Activated CD8-positive, alpha-beta T cell treated with anti-CD3 and anti-CD28 coated beads, Interleukin-2, amount 10 ng/mL, durations not matched to agents 7 days and 5 days (primary cell): ENCODE measurements around the gene CRYBG2. TPM values are rescaled to one million over a fixed set of nuclear protein-coding genes. Genes with fewer than 3 reads are reported as not detected.
A peak's percentile ranks its signal among the peaks of the same experiment; 100 is the strongest.

Experiments
- ATAC-seq: fragments of 150-1000 bp; cut with Tn5 transposase; one replicate; pipeline ENCODE4 v1.10.0; 2021; ENCODE audit warnings: moderate library complexity
- CTCF ChIA-PET: fragments of 350-600 bp; sonication (Branson Sonifier 250); formaldehyde crosslinking; loops from one replicate; lab custom pipeline; 2021; ENCODE audit warnings: antibody characterized with exemption; lab: Charles Lee
- POLR2A ChIA-PET: fragments of 350-600 bp; sonication (Branson Sonifier 250); formaldehyde crosslinking; loops from one replicate; lab custom pipeline; 2021; ENCODE audit warnings: antibody characterized with exemption; lab: Charles Lee
- DNase-seq: peaks from one replicate; pipeline ENCODE4 v3.0.0-alpha.2; 2020
- H3K27ac Mint-ChIP-seq: one replicate; pipeline ENCODE4 v1.8.0; 2021; ENCODE audit warnings: mild to moderate bottlenecking, mixed read lengths
- H3K27me3 Mint-ChIP-seq: one replicate; pipeline ENCODE4 v1.8.0; 2021; ENCODE audit warnings: low read depth, mixed read lengths
- H3K36me3 Mint-ChIP-seq: one replicate; pipeline ENCODE4 v1.8.0; 2021; ENCODE audit warnings: low read depth, mixed read lengths
- H3K4me1 Mint-ChIP-seq: one replicate; pipeline ENCODE4 v1.8.0; 2021; ENCODE audit warnings: low read depth, mixed read lengths
- H3K4me3 Mint-ChIP-seq: one replicate; pipeline ENCODE4 v1.8.0; 2021; ENCODE audit warnings: mild to moderate bottlenecking, mixed read lengths
- H3K9me3 Mint-ChIP-seq: one replicate; pipeline ENCODE4 v1.8.0; 2022; ENCODE audit warnings: mixed read lengths; ENCODE audit not compliant: insufficient read depth
- total RNA-seq, 2 experiments: library from RNA; stranded (reverse); gene quantifications; one replicate each; pipeline ENCODE4 v1.2.3, GENCODE V29; 2021

Gene CRYBG2
- total RNA-seq, 2 experiments from 2014 or later = 7.6 to 8.7 TPM

GRCh38 chr1:26285366-26286063 is 68.4 kb downstream of the CRYBG2 start:
- ChIA-PET POLR2A (interaction anchor here (2.3 to 19.5 kb wide), 3 partner anchors 9 to 33 kb away, joined by 14 to 409 read pairs (median 15); partner anchors contain the start of genes CD52 and UBXN11), CTCF (interaction anchor here (0.7 to 8.6 kb wide), 33 partner anchors 9 to 414 kb away, joined by 3 to 591 read pairs (median 7); partner anchors contain the start of genes CD52, CEP85, DHDDS and PAFAH2)
- H3K36me3 Mint-ChIP-seq = peaks cover 53% of the 10 kb centered on the region
- peak overlapping the region; percentile 96 for H3K27ac Mint-ChIP-seq
- ATAC-seq (no peak), DNase-seq (peak; percentile 67)
- H3K9me3 Mint-ChIP-seq = no peaks in the 10 kb centered on the region
- H3K4me1 Mint-ChIP-seq = peaks cover 97% of the 10 kb centered on the region
- no peaks in the 10 kb centered on the region for H3K27me3 Mint-ChIP-seq
- peak overlapping the region; percentile 89 for H3K4me3 Mint-ChIP-seq

- H3K27ac Mint-ChIP-seq = peak overlapping the region; percentile 96
- H3K9me3 Mint-ChIP-seq = no peaks in the 10 kb centered on the region
- peaks cover 89% of the 10 kb centered on the region for H3K4me1 Mint-ChIP-seq
- ATAC-seq (peak; percentile 74), DNase-seq (peak; percentile 97)
- H3K36me3 Mint-ChIP-seq = peaks cover 55% of the 10 kb centered on the region
- CTCF ChIA-PET = interaction anchor here (0.6 to 8.6 kb wide), 37 partner anchors 9 to 414 kb away, joined by 3 to 591 read pairs (median 5); partner anchors contain the start of genes CD52, CEP85, DHDDS and PAFAH2
- POLR2A ChIA-PET = interaction anchor here (0.8 to 19.5 kb wide), 5 partner anchors 8 to 33 kb away, joined by 3 to 409 read pairs (median 14); partner anchors contain the start of genes CD52 and UBXN11
- peak overlapping the region; percentile 89 for H3K4me3 Mint-ChIP-seq
- H3K27me3 Mint-ChIP-seq = no peaks in the 10 kb centered on the region
Measured at GRCh38 chr1:26284597-26285347, 69.2 kb downstream of the CRYBG2 start.

GRCh38 chr1:26283871-26284596 is 69.9 kb downstream of the CRYBG2 start:
- ChIA-PET CTCF (interaction anchor here (0.7 to 8.6 kb wide), 29 partner anchors 9 to 415 kb away, joined by 3 to 591 read pairs (median 11); partner anchors contain the start of genes CD52, CEP85, PAFAH2 and PDIK1L), POLR2A (interaction anchor here (0.8 to 19.5 kb wide), 5 partner anchors 7 to 34 kb away, joined by 3 to 409 read pairs (median 14); partner anchors contain the start of genes CD52 and UBXN11)
- Mint-ChIP-seq H3K27ac (peak overlapping the region; percentile 96), H3K27me3 (no peaks in the 10 kb centered on the region), H3K4me3 (peak overlapping the region; percentile 89), H3K4me1 (peaks cover 86% of the 10 kb centered on the region), H3K36me3 (peaks cover 60% of the 10 kb centered on the region), H3K9me3 (no peaks in the 10 kb centered on the region)
- DNase-seq (peak; percentile 34), ATAC-seq (no peak)

GRCh38 chr1:26283279-26283853 is 70.6 kb downstream of the CRYBG2 start:
- Mint-ChIP-seq H3K4me3 (peak overlapping the region; percentile 89), H3K9me3 (no peaks in the 10 kb centered on the region), H3K27ac (peak overlapping the region; percentile 96), H3K36me3 (peaks cover 65% of the 10 kb centered on the region), H3K4me1 (peaks cover 86% of the 10 kb centered on the region), H3K27me3 (no peaks in the 10 kb centered on the region)
- ChIA-PET CTCF (interaction anchor here (0.9 to 8.6 kb wide), 11 partner anchors 8 to 133 kb away, joined by 3 to 591 read pairs (median 38); partner anchors contain the start of genes CD52, CEP85 and UBXN11), POLR2A (interaction anchor here (2.9 to 19.5 kb wide), 2 partner anchors 24 to 35 kb away, joined by 15 to 409 read pairs; partner anchors contain the start of genes CD52 and UBXN11)
- ATAC-seq (no peak), DNase-seq (no peak)

- no peak for ATAC-seq
- Mint-ChIP-seq H3K27me3 (no peaks in the 10 kb centered on the region), H3K4me3 (peak overlapping the region; percentile 89), H3K27ac (peak overlapping the region; percentile 96), H3K36me3 (peaks cover 73% of the 10 kb centered on the region), H3K9me3 (no peaks in the 10 kb centered on the region), H3K4me1 (peaks cover 86% of the 10 kb centered on the region)
- no peak for DNase-seq
- POLR2A ChIA-PET = interaction anchor here (19.5 kb wide), 1 partner anchor 36 kb away, joined by 409 read pairs; the partner anchor contains the start of gene CD52
- CTCF ChIA-PET = interaction anchor here (0.9 to 9.1 kb wide), 5 partner anchors 36 to 92 kb away, joined by 3 to 591 read pairs (median 46); partner anchors contain the start of genes CD52 and CEP85
Measured at GRCh38 chr1:26282401-26282918, 71.5 kb downstream of the CRYBG2 start.

- Mint-ChIP-seq H3K4me1 (peaks cover 86% of the 10 kb centered on the region), H3K27ac (peak overlapping the region; percentile 96), H3K4me3 (peak overlapping the region; percentile 89), H3K27me3 (no peaks in the 10 kb centered on the region), H3K36me3 (peaks cover 78% of the 10 kb centered on the region), H3K9me3 (no peaks in the 10 kb centered on the region)
- ChIA-PET CTCF (interaction anchor here (1.1 to 9.1 kb wide), 3 partner anchors 26 to 109 kb away, joined by 3 to 206 read pairs (median 8); partner anchors contain the start of gene CD52), POLR2A (interaction anchor here (1.5 to 19.5 kb wide), 2 partner anchors 36 to 76 kb away, joined by 4 to 409 read pairs; partner anchors contain the start of gene CD52)
- ATAC-seq (no peak), DNase-seq (no peak)
Measured at GRCh38 chr1:26281971-26282370, 72.0 kb downstream of the CRYBG2 start.

- Mint-ChIP-seq H3K27me3 (no peaks in the 10 kb centered on the region), H3K9me3 (no peaks in the 10 kb centered on the region), H3K27ac (peak overlapping the region; percentile 96), H3K4me1 (peaks cover 86% of the 10 kb centered on the region), H3K4me3 (peak overlapping the region; percentile 89), H3K36me3 (peaks cover 85% of the 10 kb centered on the region)
- DNase-seq (no peak), ATAC-seq (no peak)
- ChIA-PET CTCF (interaction anchor here (0.8 to 9.1 kb wide), 6 partner anchors 8 to 110 kb away, joined by 3 to 206 read pairs (median 10); partner anchors contain the start of genes CD52 and CEP85), POLR2A (interaction anchor here (1.5 to 19.5 kb wide), 3 partner anchors 8 to 77 kb away, joined by 4 to 409 read pairs (median 21); partner anchors contain the start of gene CD52)
Measured at GRCh38 chr1:26281091-26281958, 72.6 kb downstream of the CRYBG2 start.

- peaks cover 86% of the 10 kb centered on the region for H3K4me1 Mint-ChIP-seq
- peak overlapping the region; percentile 96 for H3K27ac Mint-ChIP-seq
- ChIA-PET CTCF (interaction anchor here (0.8 to 9.1 kb wide), 10 partner anchors 8 to 115 kb away, joined by 3 to 206 read pairs (median 7); partner anchors contain the start of genes CD52, CEP85 and ZNF593), POLR2A (interaction anchor here (0.6 to 19.5 kb wide), 6 partner anchors 9 to 152 kb away, joined by 3 to 409 read pairs (median 7); partner anchors contain the start of genes CD52, DHDDS and UBXN11)
- DNase-seq (peak; percentile 60), ATAC-seq (no peak)
- no peaks in the 10 kb centered on the region for H3K9me3 Mint-ChIP-seq
- peaks cover 85% of the 10 kb centered on the region for H3K36me3 Mint-ChIP-seq
- peak overlapping the region; percentile 89 for H3K4me3 Mint-ChIP-seq
- no peaks in the 10 kb centered on the region for H3K27me3 Mint-ChIP-seq
Measured at GRCh38 chr1:26280333-26281042, 73.4 kb downstream of the CRYBG2 start.
